ENCODE results near the gene SRP14. TPM values are rescaled to one million over a fixed set of nuclear protein-coding genes. Genes with fewer than 3 reads are reported as not detected.

Gene SRP14
- total RNA-seq, 1 experiment from 2014 or later = 200 TPM

- H4K5ac ChIP-seq (ENCODE audit: insufficient read length, low read depth, low read length) = no peak overlapping the region
- no peak overlapping the region for H4K91ac ChIP-seq (ENCODE audit: insufficient read length, low read depth, low read length)
- H2AFZ ChIP-seq (ENCODE audit: low read length) = no peak overlapping the region
- H3K18ac ChIP-seq (ENCODE audit: insufficient read length, low read depth, low read length) = no peak overlapping the region
- H2BK5ac ChIP-seq (ENCODE audit: insufficient read length, low read length) = no peak overlapping the region
- H3K27ac ChIP-seq (ENCODE audit: insufficient read length, low read depth, low read length) = no peak overlapping the region
- no peak overlapping the region for H2BK15ac ChIP-seq (ENCODE audit: low read depth, low read length)
- H3K4me2 ChIP-seq (ENCODE audit: insufficient read depth, insufficient read length, low read length) = peak overlapping the region; percentile 30
- no peak overlapping the region for H2BK20ac ChIP-seq (ENCODE audit: low read depth, low read length, poor library complexity, severe bottlenecking)
- H4K20me1 ChIP-seq (ENCODE audit: control insufficient read depth, insufficient read depth, insufficient read length) = no peaks in the 10 kb centered on the region
- no CpG with 5 or more reads among the region's 6 CpGs for whole genome bisulfite sequencing (ENCODE audit: extremely low coverage, insufficient read length, low lambda C conversion rate)
- Mint-ChIP-seq H3K27me3 (ENCODE audit: low read depth) (no peaks in the 10 kb centered on the region), H3K4me3 (no peak overlapping the region; a peak in 1 of 5 replicates), H3K9me3 (no peaks in the 10 kb centered on the region; a peak in 1 of 5 replicates), H3K36me3 (ENCODE audit: insufficient read depth in 1 of 3, low read depth in 3 of 3) (no peaks in the 10 kb centered on the region; a peak in 2 of 7 replicates), H3K27ac (no peak overlapping the region), H3K4me1 (peaks cover 32 to 34% of the 10 kb centered on the region in 2 experiments)
- no peaks in the 10 kb centered on the region for H3K79me1 ChIP-seq (ENCODE audit: insufficient read depth, low read depth, low read length, poor library complexity, severe bottlenecking)
- H3K79me2 ChIP-seq (ENCODE audit: insufficient read depth, low read length) = no peaks in the 10 kb centered on the region
- H3K23me2 ChIP-seq (ENCODE audit: insufficient read length, low read depth, low read length, poor library complexity, severe bottlenecking) = peaks cover 2% of the 10 kb centered on the region
- TF ChIP-seq CTCF (conservative IDR thresholded peaks at IDR 0.05) = no peak
- H3K9ac ChIP-seq (ENCODE audit: extremely low read depth, insufficient read length, low read length) = no peak overlapping the region
- H2BK120ac ChIP-seq (ENCODE audit: low read depth, low read length, poor library complexity, severe bottlenecking) = no peak overlapping the region
- H3K27me3 ChIP-seq (ENCODE audit: insufficient read depth, low read length) = no peaks in the 10 kb centered on the region
- H4K8ac ChIP-seq (replicated peaks; ENCODE audit: insufficient read length, low read depth, low read length) = no peak overlapping the region
- peaks cover 5% of the 10 kb centered on the region; the same call in 1 of the 2 replicates for H3K4me1 ChIP-seq (ENCODE audit: insufficient read depth, low read length)
- H2BK12ac ChIP-seq (ENCODE audit: insufficient read length, low read depth, low read length) = no peak overlapping the region
- H3K23ac ChIP-seq (ENCODE audit: insufficient read length, low read depth, low read length) = no peak overlapping the region
- DNase-seq = no peak
- no peak overlapping the region for H3K14ac ChIP-seq (ENCODE audit: insufficient read depth, low read length)
- H3K4ac ChIP-seq (ENCODE audit: low read depth, low read length) = no peak overlapping the region
- no peak overlapping the region for H3K56ac ChIP-seq (ENCODE audit: insufficient read length, low read depth, low read length)
- no peak overlapping the region for H3T11ph ChIP-seq (ENCODE audit: low read length)
- H3K9me3 ChIP-seq (ENCODE audit: control insufficient read depth, low read depth, low read length) = no peaks in the 10 kb centered on the region
- H2AK5ac ChIP-seq (ENCODE audit: insufficient read length, low read length) = no peak overlapping the region
Observed at GRCh38 chr15:40045572-40046217, 6.7 kb upstream of the SRP14 start.
